Activated CD8-positive, alpha-beta memory T cell treated with anti-CD3 and anti-CD28 coated beads for 1 hour (primary cell): Measurements from ENCODE around the gene WDR76.
"Not testable (repeated sequence)": the region's sequence is repeated elsewhere in the genome, so short reads cannot be mapped to it uniquely, and the experiment has no call there.

Experiments used
- DNase-seq, 2 donors: peaks; one replicate each; pipeline ENCODE4 v3.0.0-alpha.2; 2020; ENCODE audit warnings: low read depth in 1 of 2; ENCODE audit errors: extremely low read depth in 1 of 2

WDR76 gene

GRCh38 chr15:43826508-43827341, at the start of gene WDR76:
Gene WDR76, plus strand, starts transcription at chr15:43827002. Its CDS starts 31 bp downstream, at chr15:43827033.
- DNase-seq, result peak; percentile 7 to 57

DNA sequence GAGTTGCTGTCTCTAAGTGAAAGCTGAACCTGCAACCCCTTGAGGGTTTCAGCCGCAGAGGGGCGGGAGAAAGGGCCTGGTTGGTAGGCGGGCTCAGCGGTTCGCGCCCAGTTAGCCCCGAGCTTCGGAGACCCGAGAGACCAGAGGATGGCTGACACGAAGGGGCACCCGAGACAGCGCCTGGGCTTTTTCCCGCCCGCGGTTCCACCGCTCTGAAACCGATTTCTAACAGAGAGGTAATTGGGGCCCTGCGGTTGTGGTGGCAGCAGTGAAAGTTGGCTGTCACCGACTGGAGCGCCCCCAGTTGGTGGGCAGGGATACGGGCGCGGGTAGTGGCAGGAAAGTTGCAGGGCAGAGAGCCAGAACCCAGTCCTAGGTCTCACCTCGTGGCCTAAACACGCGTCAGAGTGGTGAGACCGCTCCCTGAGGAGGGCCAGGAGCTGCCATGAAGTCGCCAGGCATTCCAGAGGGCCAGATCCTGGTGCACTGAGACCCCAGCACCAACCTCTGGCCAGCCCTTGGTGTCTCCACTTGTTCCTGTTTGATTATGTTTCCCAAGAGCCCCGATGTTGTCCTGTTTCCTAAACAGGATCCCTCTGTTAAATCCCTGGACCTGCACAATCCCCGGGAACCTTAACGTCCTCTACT, 49.4 kb upstream of the WDR76 start:
- DNase-seq, result peak; percentile 58 to 67

DNA sequence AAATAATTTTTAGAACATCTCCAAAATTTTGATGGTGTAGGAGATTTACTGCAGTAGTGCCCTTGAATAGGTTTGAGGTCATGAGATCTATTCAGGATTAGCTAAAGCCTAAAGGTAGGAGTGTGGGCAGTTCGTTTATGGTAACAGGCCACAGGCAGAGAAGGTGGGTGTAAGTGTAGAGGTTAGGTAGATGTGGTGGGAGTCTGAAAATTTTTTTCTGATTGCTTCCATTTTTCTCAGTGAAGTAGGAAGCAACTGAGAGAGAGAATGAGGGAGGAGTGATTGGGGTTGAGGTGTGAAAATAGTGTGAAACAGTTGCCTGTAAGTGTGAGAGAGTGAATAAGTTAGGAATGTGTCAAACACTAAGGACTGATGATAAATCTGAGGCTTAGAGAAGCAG, 47.8 kb upstream of the WDR76 start:
- no peak for DNase-seq

DNA sequence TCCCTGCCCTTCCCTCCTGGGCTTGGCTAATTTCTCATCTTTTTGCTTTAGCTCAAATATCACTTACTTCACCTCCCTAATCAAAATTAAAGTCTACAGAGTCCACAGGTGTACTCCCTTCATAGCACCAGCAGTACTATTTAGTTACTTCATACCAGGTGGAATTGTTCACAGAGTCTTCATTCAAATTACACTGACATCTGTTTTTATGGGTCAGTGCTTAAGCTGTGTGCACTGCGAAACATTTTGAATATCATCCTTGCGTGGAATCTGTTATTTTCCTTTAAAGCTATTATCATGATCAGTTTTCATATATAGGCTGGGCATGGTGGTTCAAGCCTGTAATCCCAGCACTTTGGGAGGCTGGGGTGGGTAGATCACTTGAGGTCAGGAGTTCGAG, 37.4 kb upstream of the WDR76 start:
- no peak for DNase-seq

- peak; percentile 97 to 99 for DNase-seq
These were observed 34.6 kb upstream of the WDR76 start, which contains the start of gene SERF2 for GRCh38 chr15:43791993-43792760. Gene SERF2, plus strand, starts transcription at chr15:43792320. Its CDS starts 57 bp downstream, at chr15:43792377.

- no peak for DNase-seq
These were observed 33.9 kb upstream of the WDR76 start for GRCh38 chr15:43792761-43793476.

DNA sequence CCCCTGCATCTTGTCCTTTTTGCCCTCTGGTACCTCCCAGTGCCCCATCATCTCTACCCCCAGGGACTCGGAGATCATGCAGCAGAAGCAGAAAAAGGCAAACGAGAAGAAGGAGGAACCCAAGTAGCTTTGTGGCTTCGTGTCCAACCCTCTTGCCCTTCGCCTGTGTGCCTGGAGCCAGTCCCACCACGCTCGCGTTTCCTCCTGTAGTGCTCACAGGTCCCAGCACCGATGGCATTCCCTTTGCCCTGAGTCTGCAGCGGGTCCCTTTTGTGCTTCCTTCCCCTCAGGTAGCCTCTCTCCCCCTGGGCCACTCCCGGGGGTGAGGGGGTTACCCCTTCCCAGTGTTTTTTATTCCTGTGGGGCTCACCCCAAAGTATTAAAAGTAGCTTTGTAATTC, 33.2 kb upstream of the WDR76 start:
- no peak for DNase-seq

- DNase-seq, result no peak
These were observed 32.3 kb upstream of the WDR76 start for GRCh38 chr15:43794269-43795037.

- DNase-seq, result no peak
These were observed 31.6 kb upstream of the WDR76 start for GRCh38 chr15:43795197-43795596.

DNA sequence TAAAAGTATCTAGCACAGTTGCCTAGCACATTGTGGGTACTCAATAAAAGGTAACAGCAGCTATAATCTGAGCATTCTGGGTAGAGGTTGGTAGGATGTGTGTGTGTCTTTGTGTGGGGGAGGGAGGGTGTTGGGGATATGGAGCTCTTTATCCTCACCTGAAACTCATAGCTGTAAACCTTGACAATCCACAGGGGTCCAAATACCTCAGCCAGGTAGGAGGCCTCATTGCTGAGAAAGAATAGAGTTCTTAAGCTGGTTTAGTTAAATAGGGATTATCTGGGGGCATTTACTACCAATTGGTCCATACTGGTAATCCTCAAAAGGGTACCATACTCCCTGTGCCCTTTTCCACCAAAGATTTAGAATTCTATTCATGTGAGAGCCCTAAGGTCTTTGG, 30.8 kb upstream of the WDR76 start:
- DNase-seq, result no peak

GRCh38 chr15:43796566-43796965, 30.2 kb upstream of the WDR76 start:
- DNase-seq, result no peak

DNA sequence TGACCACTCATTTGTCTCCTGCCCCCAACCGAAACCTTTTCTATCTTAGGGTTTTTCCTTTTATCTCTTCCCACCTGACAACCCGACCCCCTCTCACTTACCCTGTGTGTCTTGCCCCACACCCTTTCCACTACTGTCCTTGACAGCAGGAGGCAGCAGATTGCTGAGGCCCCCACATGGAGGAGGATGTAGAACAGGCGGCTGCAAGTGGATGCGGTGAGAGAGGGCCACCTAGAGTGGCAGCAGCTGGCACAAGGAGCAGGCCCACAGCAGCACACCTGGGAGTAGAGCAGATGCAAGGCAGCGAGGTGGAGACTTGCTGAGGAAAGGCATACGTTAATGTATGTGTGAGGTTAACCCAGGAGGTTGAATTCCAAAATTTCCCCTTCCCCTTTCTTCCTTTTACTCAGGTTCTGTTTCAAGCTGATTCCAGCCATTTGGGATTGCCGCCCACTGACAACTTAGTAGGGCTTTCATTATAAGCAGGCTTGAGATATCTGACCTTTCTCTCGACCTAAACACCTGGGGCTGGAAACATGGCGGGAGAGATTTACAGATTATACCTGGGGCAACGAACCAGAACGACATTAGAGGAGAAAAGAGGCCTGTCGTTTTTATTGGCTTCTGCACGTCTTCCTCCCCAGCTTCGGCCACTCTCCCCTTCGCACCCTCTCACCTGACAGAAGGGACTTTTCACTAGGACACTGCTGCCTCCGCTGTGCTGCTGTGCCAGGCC, 27.4 kb upstream of the WDR76 start:
- DNase-seq, result no peak

GRCh38 chr15:43799945-43800285, 26.9 kb upstream of the WDR76 start, which contains the start of gene SERINC4:
Gene SERINC4, minus strand, starts transcription at chr15:43800220. Its CDS starts 234 bp downstream, at chr15:43799986.
- DNase-seq, result no peak

GRCh38 chr15:43800286-43801141, 26.3 kb upstream of the WDR76 start, which contains the start of gene HYPK:
Gene HYPK, plus strand, starts transcription at chr15:43800599. Its CDS starts 24 bp downstream, at chr15:43800623.
- DNase-seq, result peak; percentile 74 to 83

GRCh38 chr15:43802676-43803075, 24.1 kb upstream of the WDR76 start:
- DNase-seq, result not testable (repeated sequence)

DNA sequence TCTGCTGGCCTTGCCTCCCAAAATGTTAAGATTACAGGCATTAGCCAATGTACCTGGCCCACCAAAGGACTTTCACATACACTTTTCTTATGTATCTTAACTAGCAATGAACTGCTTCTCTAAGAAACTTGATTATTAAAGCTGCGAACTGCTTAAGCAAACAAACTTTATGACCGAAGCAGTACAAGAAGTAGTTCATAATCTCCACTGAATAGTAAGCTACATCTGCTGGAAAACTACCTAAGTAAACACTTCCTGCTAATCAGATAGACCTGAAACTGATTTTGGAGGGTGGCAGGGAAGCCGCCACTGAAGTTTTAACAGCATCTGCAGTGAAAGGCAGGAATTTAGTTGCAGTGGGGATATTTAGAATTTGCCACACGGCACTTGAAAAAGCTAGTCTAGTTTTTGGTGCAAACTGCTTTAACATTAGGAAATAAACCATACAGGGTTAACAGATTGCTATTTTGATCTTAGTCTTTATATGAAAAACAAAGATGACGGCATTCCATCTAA, 18.3 kb upstream of the WDR76 start:
- DNase-seq, result no peak

DNA sequence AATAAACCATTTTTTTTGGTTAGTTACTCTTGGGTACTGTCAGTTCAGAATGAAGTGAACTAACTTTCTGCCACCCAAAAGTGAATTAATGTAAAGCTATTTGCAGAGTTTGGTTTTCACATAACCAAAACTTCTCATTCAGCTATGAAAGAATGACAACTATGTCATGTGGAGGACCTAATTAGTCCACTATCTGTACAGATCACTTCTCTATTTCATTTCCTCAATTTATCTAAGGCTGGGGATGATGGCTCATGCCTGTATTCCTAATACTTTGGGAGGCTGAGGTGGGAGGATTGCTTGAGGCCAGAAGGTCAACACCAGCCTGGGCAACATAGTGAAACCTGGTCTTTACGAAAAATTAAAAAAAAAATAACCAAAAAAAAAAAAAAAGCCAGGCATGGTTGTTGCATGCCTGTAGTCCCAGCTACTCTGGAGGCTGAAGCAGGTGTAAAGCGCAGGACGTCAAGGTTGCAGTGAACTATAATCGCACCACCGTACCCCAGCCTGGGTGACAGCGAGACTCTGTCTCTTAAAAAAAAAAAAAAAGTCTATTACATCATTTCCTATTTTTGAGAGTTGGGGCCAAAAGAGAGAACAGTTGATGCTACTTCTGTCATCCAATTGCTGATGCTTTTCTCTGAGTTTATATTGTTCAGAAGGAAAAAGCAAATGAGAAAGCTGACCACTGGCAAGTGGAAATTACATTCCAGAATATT, 17.7 kb upstream of the WDR76 start:
- DNase-seq, result no peak
